ENCODE results near the gene TMEM33.

Gene TMEM33

GRCh38 chr4:41940834-41941233 is 5.6 kb downstream of the TMEM33 start:
- no peak for DNase-seq

DNA sequence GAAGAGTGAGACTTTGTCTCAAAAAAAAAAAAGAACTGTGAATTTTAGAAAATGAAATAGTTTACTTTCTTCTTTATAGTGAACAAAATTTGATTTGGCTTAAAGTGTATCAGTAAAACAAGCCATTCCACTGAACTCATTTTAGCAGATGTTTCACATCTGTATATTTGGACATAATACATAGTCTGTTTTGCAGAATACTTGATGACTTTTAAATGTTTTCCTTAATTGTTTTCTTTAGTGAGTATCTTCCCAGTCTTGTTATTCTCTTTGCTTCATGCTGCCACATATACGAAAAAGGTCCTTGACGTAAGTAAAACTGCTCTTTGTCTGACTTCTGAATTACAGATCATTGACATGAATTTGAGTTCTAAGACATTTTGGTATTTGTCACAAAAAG is 8.3 kb downstream of the TMEM33 start:
- DNase-seq: no peak

DNA sequence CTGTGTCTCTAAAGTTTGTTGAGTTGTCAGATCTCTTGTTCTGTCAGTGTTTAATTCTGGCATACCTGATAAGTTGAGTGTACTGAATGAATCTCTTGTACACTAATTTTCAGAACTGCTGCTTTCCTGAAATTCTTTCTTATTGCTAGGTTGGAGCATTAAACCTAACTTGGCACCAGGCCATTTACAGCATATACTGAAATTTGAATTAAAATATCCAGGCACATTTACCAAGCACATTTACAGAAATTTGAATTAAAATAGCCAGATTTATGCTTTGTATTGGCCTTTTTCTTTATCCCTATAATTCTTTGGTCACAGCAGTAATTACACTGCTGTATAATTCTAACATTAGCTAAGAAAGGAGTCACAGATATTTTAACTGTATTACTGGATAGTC is 8.9 kb downstream of the TMEM33 start:
- no peak for DNase-seq

DNA sequence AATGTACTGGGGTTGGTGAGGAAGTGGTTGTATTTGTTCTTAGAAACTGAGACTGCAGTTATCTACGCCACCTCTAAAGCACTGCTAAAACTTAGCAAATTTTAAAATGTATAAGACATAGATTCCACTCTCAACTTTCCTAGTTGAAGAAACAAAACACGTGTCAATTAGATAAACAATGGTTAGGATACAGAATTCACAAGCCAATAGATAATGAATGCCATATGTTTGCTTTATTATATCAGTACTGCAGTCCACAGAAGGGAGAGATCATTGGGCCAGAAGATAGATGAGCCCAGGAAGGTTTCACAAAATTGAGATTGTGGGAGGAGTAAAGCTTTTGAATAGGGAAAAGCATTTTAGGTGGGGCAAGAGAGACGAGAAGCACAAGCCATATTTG is 14.3 kb downstream of the TMEM33 start:
- no peak for DNase-seq

DNA sequence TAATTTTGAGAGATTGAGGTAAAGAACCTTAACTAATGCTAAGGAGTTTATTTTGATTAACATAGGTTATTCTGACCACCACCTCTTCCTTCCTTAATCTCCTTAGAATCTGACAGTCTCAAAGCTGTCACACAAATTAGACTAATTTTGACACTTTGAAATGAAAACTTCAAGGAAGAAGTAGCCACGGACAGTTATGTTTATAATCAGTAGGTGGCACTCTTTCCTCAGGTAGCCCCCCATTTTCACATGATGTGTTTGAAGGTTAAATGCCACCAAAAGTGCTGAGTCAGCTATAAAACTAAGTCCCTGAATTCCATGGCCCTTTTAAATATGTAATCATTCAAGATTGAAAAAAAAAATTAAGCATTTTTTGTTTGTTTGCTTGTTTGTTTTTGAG is 22.4 kb downstream of the TMEM33 start:
- no peak for DNase-seq

DNA sequence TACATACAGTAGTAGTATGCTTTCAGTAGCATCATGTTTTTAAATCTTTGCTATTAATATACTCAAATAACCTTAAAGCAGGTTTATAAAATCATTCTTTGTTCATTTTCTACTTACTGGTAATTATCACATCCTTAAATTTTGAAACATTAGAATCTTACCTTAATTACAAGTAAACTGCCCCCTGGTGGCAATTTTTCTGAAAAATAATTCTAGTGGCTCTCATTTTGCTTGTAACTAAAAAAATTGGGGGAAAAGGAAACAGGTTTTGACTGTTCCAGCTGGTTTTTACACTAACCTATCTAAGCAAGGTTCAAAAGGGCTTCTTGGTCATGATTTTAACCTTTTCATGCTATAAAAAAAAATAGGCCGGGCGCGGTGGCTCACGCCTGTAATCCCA is 27.9 kb downstream of the TMEM33 start:
- no peak for DNase-seq

DNA sequence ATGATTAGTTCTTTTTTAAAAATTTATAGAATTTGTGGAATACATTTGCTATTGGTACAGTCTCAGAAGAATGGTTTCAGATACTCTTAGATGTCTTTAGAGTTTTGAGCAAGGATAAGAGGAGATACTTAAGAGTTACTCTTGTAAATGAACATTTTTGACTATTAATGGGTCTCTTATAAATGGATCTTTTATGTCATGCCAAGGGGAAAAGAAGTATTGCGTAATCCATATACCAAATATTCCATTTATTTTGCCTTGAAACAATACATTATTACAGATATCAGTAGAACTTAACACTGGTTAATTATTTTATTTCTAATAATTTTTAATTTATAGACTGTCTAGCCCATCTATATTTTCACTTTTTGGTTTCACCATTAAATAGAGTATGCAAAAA is 29.2 kb downstream of the TMEM33 start:
- DNase-seq: no peak

DNA sequence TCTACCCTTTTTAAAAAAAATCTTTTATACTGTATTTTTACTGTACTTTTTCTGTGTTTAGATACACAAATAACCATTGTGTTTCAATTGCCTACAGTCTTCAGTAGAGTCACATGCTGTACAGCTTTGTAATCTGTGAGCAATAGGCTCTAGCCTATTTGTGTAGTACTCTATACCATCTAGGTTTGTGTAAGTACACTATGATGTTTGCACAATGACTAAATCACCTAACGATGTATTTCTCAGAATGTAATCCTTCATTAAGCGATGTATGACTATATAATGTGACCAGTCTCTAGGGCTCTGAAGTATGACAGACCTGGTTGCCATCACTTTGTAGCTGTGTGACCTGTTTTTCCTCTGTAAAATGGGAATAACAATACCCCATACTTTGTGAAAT is 32.2 kb downstream of the TMEM33 start:
- DNase-seq: no peak

DNA sequence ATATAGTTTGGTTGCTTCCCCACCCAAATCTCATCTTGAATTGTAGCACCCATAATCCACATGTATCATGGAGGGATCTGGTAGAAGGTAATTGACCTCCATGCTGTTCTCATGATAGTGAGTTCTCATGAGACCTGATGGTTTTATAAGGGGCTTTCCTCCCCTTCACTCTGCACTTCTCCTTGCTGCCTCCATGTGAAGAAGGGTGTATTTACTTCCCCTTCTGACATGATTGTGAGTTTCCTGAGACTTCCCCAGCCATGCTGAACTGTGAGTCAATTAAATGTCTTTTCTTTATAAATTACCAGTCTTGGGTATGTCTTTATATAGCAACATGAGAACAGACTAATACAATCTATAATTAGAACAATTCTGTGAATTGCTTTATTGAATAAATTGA is 34.4 kb downstream of the TMEM33 start:
- DNase-seq: no peak

DNA sequence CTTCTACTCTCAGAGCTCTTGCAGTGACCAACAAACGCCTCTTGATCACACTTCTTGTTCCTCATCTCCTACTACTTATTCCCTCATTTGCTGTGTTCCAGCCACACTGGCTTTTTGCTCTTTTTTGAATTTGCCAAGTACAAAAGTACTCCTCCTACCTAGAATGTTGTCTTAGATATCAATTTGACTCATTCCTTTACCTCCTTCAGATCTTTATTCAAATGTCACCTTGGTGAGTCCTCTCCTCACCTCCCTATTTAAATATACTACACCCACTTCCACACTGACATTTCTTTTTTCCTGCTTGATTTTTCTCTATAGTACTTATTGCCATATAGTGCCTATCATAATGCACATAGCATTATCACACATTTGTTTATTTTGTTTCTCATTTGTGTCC is 40.1 kb downstream of the TMEM33 start:
- DNase-seq: no peak

GRCh38 chr4:41976775-41977516 is 41.7 kb downstream of the TMEM33 start:
- no peak for DNase-seq

GRCh38 chr4:41977709-41978108 is 42.5 kb downstream of the TMEM33 start:
- DNase-seq: no peak

GRCh38 chr4:41981456-41981855 is 46.2 kb downstream of the TMEM33 start, which contains the start of gene DCAF4L1:
Gene DCAF4L1 (plus strand): TSS chr4:41981756. CDS start chr4:41981793, 37 bp downstream.
- DNase-seq: no peak

- DNase-seq: no peak
Measured at GRCh38 chr4:41982716-41983115, 47.5 kb downstream of the TMEM33 start.

GRCh38 chr4:41985151-41985550 is 49.9 kb downstream of the TMEM33 start:
- no peak for DNase-seq

GRCh38 chr4:41989994-41990364 is 54.8 kb downstream of the TMEM33 start:
- DNase-seq: no peak

DNA sequence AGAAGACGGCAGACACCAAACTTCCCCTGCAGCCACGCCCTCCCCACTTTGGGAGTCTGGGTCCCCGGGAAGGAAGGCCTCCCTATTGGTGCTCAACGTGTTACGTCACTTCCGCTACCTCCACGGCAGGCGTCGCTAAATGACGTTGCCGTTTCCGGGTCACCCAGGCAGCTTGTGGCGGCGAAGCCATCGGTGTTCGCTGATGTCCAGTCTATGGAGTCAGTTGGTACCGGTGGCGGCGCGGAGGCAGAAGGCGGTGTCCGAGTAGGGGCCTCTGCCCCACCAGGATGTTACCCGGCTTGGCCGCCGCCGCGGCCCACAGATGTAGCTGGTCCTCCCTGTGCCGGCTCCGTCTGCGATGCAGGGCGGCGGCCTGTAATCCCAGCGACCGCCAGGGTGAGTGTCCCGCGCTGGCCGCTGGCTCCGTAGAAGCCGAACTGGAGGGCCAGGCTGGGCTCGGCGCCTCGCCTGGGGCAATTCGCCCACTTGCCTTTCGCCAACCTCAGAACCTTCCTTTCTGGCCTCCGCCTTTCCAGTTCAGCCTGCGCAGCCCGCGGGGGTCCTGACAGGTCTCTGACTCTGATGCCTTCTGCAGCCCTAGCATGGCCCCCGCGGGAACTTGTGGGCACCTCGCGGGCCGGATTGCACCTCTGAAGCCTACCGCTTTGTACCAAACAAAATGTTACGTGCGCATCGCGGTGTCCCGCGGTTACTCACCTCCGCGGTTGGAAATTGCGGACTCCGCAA is 55.3 kb downstream of the TMEM33 start, which contains the start of gene SLC30A9:
TSS of gene SLC30A9 (plus strand) at position 166 of the 747 bp plus-strand sequence. CDS start at position 288, 122 bp downstream.
- peak; percentile 80 for DNase-seq

DNA sequence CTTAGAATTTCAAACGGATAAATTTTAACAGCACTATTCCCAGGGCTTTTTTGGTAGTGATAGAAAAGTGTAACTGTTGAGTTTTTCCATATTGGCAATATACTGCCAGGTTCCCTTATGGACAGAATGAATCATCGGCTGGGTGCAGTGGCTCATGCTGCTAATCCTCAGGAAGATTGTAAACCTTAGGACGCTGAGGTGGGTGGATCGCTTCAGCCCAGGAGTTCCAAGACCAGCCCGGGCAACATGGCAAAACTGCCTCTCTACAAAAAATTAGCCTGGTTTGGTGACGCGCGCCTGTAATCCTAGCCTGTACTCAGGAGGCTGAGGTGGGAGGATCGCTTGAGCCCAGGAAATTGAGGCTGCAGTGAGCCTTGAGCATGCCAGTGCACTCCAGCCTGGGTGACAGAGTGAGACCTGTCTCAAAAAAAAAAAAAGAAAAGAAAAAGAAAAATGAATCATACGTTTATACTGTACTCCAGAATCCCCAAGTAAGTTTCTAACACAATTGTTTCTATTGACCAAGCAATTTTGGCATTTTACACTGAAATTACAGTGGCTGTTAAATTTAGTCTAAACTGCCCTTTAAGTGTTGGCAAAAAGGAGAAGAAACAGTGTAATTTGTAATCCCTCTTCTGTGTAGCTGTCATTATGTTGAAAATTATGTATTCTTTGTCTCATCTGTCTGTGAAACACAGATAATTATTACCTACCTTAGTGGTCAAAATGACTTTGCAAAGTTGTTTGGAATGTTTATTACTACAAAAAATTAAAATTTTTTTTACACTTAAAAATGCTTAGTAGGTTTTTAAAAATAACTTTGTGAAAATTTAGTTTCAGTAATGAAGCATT is 56.9 kb downstream of the TMEM33 start:
- DNase-seq: no peak

DNA sequence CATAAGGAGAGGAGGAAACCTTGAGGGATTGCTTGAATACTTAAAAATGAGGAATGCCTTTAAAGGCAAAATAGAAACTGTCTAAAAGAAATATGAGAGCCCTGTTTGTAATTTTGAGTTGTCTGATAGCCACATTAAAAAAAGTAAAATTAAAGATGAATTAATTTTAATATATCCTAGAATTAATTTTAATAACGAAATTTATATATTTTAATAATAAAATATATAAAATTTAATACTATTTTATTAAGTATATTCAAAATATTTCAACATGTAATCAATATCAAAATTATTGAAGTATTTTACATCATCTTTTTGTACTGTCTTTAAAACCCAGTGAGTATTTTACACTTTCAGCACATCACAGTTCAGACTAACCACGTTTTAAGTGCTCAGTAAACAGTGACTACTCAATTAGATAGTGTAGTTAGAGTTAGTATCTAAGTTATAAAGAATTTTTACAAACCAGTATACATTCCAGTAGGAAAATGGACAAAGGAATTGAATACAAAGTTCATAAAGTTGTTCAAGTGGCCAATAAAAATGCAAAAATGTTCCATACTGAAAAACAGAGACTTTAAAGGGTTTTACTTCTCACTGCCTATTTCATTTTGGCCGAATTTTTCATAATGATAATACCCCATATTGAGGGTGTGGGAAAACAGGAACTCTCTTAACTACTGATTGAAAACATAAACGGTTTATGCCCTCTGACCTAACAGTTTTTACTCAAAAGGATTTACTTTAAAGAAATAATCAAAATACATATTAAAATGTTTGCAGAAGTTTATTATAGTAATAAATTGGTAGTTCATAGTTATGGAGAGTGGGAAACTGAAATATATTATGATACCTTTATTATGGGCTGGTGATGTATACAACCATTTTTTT is 58.0 kb downstream of the TMEM33 start:
- no peak for DNase-seq

DNA sequence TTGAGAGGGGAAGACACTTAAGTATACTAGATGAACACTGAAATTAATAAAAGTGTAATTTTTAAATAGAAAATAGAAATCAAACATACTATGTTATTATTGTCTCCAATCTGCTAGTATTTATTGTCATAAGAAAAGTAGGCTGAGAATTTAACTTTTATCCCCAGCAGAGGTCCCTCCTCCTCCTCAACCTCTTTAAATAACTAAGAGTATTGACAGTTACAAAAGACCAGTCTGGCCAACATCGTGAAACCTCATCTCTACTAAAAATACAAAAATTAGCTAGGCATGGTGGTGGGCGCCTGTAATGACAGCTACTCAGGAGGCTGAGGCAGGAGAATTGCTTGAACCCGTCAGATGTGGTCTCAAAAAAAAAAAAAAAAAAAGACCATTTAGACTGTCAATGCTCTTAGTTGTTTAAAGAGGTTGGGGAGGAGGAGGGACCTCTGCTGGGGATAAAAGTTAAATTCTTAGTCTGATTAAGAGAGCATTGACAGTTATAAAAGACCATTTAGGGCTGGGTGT is 59.3 kb downstream of the TMEM33 start:
- DNase-seq: no peak

DNA sequence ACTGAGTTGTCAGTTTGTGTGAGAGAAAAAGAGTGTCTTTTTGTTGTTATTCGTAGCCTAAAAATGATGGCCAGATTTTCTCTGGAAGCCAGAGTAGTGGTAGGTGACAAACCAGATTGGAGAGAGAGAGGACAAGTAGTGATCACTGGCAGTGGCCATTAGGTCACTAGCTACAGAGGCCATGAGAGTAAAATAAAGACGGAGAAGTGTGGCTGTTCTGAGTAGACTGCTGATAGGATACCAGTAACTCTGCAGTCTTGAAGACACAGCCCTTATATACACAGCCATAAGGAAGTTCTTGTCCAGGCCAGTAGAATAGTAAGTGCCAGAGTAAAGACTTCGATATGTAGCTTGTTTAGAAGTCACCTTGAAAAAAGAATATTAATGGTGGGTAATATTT is 62.8 kb downstream of the TMEM33 start:
- DNase-seq: no peak

DNA sequence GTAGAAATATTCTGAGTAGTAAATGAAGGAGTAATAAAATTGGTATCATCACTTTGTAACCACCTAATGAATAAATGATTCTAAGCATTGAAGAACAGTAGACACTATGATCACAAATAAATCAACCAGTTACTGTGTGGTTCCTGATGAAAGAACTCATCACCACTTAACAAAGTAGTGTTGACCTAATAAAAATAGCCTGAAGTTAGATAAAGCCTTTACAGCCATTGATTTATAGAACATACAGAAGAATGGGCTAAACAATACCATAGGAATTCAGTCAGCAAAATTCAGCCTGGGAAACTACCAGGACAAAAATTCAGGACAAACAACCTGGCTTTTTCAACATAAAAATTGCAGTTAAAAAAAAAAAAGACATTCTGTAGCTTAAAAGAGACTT is 64.1 kb downstream of the TMEM33 start:
- no peak for DNase-seq

All from NCI-H2171 (cell line).